Activated CD8-positive, alpha-beta memory T cell treated with anti-CD3 and anti-CD28 coated beads for 48 hours (primary cell): ENCODE data around the gene STK11.

Experiments
- DNase-seq, 3 experiments: peaks; one replicate each; pipeline ENCODE4 v3.0.0-alpha.2; 2020; ENCODE audit warnings: low read depth in 2 of 3, low spot score in 2 of 3

STK11 gene, protein sequence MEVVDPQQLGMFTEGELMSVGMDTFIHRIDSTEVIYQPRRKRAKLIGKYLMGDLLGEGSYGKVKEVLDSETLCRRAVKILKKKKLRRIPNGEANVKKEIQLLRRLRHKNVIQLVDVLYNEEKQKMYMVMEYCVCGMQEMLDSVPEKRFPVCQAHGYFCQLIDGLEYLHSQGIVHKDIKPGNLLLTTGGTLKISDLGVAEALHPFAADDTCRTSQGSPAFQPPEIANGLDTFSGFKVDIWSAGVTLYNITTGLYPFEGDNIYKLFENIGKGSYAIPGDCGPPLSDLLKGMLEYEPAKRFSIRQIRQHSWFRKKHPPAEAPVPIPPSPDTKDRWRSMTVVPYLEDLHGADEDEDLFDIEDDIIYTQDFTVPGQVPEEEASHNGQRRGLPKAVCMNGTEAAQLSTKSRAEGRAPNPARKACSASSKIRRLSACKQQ

DNA sequence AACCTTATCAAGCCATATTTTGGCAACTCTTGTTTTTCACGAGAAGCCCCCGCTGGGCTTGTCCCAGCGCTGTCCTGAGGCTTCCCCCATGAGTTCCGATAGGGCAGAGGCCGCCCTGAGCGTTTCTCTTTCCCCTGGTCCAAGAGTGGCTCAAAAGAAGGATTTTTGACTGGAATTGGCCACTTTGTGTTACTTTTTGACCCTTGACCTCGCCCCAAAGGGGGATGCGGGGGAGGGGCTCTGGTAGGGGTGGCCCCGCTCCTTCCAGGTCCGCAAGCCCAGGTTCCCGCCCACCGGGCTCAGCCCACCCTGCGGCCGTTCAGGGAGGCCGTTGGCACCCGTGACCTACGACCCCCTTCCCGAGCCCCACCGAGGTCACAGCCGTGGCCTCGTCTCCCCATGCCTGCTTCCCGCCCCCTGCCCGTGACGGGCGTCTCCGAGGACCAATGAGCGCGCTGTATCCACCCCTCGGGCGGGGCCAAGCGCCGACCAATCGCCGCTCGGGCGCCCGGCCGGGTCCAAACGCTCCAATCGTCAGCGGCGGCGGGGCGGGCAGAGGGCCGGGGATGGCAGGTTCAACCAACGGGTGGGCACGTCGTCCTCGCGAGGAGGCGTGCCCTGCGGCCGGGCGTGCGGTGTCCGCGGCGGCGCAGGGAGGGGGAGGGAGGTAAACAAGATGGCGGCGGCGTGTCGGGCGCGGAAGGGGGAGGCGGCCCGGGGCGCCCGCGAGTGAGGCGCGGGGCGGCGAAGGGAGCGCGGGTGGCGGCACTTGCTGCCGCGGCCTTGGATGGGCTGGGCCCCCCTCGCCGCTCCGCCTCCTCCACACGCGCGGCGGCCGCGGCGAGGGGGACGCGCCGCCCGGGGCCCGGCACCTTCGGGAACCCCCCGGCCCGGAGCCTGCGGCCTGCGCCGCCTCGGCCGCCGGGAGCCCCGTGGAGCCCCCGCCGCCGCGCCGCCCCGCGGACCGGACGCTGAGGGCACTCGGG is at the start of gene STK11:
TSS of gene STK11 (plus strand) at position 665 of the 986 bp plus-strand sequence. CDS start 1,136 bp downstream, outside the sequence.
- DNase-seq, result peak; percentile 99 to 100 (median 100)

GRCh38 chr19:1156305-1156801 is 49.2 kb upstream of the STK11 start:
- DNase-seq, result no peak

GRCh38 chr19:1156830-1157615 is 48.6 kb upstream of the STK11 start:
- DNase-seq, result no peak

DNA sequence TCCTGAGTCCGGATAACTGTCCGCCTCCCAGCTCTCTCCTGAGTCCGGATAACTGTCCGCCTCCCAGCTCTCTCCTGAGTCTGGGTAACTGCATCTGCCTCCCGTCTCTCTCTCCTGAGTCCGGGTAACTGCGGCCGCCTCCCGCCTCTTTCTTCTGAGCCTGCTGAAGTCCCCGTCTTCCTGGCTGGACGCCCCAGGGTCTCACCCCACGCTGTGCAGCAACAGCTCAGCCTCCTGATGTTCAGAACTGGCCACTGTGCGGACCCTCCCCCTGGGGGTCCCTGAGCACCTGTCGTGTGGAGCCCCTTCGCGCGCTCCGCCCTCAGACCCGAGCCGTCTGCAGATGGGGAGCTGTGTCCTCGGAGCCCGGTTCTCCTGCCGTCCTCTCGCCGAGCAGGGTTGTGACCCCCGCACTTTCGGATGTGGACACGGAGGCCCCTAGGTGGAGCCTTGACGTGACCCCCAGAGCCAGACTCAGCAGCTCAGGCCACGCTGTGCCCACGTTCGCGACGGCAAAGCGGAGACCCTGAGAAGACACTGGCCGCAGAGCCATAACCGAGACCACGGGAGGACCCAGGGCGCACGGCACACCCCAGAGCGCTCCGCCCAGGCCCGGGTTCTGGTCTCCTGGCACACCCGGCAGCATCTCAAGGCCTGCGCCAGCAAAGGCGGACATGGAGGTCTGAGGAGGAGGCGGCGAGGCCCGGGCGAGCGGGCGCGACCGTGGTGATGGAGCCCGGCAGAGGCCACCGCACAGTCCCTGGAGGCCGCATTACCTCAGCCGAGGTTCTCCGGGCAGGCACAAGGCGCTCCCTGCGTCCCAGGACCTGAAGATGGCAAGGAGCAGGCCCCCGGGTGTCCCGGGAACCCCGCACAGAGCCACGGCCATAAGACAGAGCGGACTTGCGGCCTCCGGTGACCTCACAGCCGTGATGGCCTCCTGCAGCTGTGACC is 47.4 kb upstream of the STK11 start:
- no peak for DNase-seq

DNA sequence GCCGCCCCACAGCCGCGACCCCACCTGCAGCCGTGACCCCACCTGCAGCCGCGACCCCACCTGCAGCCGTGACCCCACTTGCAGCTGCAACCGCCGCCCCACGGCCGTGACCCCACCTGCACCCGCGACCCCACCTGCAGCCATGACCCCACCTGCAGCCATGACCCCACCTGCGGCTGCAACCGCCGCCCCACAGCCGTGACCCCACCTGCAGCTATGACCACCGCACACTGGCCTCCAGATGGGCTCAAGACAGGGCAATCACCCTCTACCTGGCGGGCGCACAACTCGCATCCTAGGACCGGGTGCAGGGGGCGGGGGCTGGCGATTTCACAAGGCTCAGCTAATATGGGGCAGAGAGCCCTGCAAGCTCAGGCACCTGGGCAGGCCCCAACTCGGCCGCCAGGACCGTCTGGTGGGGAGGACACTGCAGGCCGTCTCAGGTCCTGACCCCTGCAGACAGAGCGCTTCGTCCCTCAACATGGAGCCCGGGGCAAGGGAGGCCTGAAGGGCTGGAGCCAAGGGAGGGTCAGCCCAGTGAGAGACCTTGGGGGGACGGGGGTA is 46.6 kb upstream of the STK11 start:
- DNase-seq, result no peak

DNA sequence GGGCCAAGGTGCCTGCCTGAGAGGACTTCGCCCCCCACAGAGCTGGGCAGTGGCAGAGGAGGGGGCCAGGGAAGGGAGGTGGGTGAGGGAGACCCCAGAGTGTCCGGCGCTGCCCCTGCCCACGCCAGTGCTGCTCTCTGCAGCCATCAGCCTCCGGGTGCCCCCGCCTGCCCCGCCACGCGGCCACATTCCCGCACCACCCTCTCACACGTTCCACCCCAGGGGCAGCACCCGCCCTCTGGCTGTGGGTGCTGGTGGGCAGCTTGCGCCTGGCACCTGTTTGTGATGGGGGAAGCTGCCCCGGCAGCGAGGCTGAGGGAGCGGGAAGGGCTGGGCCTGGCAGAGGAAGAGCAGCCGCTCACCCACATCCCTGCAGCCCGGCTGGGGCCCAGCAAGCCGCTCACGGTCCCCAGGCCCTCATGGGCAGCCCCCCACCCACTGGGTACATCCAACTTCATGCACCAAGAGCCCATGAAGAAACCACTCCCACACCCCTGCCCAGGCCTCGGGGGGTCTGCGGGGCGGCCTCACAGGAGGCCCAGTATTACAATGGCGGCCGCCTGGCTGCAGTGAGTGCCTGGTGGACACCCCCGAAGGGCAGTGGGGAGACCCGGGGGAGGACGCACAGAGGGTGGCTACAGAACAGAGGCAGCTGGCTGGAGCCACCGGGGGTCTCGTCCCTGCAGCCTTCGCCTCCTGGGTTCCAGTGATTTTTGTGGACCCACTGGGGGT is 45.5 kb upstream of the STK11 start:
- DNase-seq, result no peak

DNA sequence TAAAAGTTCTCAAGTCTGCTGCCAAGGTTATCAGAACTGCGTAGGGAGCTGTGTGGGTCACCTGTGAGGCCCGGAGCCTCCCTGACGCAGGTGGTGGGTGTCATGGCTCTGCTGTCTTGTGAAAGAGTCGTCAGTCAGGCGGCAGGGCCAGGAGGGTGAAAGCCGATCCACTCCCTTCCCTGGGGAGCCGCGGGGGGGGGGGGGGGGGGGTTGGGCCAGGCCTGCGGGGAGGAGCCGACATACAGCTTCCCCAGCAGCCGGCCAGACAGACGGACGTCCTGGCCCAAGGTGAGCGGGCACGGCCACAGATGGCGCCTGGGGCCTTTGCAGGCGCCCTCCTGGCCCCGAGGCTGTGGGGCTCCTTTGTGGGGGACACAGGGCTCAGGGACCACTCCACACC is 43.9 kb upstream of the STK11 start:
- no peak for DNase-seq

DNA sequence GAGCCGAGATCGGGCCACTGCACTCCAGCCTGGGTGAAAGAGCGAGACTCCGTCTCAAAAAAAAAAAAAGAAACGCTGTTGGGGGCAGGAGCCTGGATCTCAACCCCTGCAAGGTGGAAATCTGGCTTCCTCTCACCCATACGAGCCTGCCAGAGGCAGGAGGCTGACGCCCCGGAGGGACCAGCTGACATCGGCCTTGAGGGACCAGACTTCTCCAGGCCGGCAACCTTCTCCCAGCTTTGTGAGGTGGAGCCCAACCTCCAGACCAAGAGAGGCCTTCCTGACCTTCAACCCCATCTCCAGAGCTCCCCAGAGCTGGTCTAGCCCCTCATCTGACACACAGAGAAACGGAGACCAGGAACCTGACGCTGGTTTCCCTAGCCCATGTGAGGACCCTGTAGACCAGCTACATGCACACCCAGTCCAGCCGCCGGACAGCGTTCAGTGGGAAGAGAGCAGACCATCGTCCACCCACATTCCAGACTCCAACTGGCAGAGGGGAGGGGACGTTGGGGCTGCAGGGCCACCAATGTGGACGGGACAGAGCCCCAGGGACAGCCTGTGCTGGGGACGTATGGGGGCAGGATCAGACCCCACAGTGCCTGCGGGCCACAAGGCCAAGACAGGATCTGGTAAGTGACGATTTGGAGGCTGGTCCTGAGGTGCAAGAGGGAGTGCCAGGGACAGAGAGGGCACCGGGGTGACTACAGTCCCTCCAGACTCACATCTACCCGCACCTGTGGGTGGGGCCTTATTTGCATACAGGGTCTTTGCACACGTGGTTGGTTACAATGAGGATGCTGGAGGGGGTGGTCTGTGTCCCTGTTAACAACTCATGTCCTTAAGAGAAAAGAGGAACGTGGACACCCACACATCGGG is 42.9 kb upstream of the STK11 start:
- no peak for DNase-seq

DNA sequence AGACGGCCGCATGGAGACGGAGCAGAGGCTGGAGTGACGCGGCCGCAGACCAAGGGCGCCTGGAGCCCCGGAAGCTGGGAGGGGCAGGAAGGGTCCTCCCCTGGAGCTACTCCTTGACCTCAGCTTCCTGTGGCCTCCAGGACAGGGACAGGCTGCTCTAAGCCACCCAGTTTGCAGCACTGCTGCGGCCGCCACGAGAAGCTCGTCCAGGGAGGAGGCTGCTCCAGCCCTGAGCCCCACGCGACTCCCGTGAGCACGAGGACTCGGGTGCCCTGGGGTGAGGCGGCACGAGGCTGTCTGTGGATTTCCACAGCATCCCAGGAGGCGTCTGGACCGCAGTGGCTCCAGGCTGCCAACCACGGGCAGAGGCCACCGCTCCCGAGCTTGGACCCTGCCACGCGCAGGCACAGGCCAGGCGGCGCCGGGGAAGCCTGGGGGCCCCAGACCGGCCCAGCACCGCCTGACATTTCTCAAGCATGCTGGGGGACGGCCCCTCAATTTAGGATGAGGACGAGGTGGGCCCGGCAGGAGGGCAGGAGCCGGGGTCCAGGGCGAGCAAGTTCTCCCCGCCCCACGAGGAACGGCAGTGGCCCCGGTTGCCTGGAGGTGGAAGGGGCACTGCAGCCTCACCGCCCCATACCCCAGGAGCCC is 42.2 kb upstream of the STK11 start:
- no peak for DNase-seq

DNA sequence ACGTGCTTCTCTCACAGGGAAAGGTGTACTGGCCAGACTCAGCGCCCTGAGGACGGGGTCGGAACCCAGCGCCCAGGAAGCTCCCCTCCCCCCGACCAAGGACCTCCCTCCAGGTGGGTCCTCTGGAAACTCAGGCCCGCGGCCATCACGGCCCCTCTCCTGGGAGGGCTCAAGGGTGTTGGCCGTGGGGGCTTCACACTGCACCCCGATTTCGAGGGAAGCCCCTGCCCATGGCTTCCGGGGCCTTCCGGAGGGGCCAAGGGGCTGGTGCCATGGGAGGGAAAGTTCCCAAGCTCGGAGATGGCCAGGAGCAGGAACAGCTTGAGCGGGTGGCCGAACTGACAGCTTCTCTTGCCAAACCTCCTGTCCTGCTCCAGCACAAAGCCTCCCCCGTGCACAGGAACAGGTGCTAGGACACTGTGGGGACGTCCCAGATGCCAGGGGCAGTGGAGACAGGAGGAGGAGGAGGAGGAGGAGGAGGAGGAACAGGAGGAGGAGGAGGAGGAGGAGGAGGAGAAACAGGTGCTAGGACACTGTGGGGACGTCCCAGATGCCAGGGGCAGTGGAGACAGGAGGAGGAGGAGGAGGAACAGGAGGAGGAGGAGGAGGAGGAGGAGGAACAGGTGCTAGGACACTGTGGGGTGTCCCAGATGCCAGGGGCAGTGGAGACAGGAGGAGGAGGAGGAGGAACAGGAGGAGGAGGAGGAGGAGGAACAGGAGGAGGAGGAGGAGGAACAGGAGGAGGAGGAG is 41.5 kb upstream of the STK11 start:
- no peak for DNase-seq

DNA sequence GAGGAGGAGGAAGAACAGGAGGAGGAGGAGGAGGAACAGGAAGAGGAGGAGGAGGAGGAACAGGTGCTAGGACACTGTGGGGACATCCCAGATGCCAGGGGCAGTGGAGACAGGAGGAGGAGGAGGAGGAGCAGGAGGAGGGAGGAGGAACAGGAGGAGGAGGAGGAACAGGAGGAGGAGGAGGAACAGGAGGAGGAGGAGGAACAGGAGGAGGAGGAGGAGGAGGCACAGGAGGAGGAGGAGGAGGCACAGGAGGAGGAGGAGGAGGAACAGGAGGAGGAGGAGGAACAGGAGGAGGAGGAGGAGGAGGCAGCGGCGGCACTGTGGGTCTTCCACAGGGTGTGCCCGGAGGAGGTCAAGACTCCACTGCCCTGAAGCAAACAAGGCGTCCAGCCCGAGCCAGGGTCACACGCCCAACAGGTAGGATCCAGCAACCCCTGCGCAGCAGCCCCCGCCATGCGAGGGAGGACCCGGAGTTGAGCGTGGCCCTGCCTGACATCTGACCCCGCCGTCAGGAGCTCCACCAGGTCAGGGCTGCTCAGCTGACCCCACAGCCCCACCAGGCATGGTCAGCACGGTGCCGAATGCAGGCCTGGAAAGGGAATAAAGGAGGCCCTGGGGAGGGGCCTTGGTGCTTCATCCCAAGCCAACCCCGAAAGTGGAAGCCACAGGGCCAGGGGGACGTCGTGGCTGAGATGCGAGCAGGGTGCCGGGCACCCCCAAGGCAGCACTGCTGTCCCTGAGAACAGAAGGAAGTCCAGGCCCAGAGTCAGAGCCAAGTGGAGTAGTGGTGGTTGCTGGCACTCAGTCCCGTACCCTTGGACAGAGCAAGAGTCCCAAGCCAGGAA is 40.7 kb upstream of the STK11 start:
- DNase-seq, result no peak

DNA sequence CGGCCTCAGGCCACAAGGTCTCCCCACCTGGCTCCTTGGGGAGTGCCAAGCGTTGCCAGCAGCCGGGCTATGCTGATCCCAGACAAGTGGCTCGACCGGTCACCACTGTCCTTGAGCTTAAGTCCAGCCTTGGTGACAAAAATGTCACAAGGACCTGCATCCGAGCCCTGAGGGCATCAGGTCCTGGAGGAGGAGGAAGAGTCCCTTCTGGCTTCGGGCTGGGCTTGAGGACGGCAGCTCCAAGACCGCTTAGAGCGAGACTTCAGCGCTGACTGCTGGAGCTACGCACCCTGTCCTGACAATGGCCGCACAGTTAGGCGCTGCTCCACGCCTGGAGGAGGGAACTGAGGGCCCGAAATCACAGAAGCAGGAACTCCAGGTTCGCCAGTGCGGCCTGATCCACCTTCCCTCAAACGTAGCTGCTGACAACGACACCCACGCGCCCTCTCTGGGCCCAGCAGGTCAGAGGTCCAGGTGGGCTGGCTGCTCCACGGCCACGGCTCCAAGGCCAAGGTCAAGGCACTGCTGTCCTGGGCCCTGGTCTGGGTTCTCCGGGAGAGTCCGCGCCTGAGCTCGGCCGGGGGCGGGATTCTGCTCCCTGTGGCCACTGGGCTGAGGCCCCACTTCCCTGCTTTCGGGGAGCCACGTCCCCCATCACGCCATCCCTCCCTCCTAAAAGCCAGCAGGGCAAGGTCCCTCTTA is 38.6 kb upstream of the STK11 start:
- no peak for DNase-seq

DNA sequence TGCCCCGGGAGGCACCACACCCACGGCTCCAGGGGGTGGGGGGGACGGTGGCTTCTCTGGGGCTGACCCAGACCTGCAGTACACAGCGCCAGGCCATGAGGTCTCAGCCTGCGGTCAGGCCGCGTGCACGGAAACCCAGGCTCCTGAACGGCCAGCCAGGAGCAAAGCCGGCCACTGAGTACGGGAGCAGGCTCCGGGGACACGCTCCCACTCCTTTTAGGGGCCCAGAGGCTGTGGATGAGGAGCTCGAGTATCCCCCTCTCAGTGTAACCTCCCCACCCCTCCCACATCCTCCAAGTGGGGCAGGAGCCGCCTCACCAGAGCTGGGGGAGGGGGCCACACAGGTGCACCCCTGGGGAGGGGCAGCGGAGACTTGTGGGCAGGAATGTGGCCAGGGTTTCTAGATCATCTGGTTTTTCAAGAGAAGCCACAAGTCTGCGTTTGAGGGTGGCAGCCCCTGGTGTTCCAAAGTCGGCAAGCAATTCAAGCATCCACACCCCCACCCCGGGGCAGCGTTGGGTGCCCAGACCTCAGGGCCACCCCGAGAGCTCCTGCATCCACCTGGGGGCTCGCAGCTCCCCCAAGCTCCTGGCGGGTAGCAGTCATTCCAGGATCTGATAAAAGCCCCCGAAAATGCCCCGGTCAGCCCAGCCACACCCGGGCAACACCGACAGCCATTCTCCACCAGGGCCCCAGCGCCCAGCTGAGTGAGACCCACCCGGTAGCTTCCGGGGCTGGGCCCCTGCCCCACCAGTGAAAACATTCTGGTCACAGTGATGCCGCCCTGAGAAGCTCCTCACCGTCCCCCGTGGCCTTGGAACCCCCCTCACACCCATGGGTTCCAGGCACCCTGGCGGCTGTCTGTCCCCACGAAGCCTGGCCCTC is 37.6 kb upstream of the STK11 start:
- DNase-seq, result no peak
